ENCODE results near the gene PIGBOS1. TPM values are rescaled to one million over a fixed set of nuclear protein-coding genes. Genes with fewer than 3 reads are reported as not detected.
A peak's percentile ranks its signal among the peaks of the same experiment; 100 is the strongest.
"Not testable (repeated sequence)": the region's sequence is repeated elsewhere in the genome, so short reads cannot be mapped to it uniquely, and the experiment has no call there.

The PIGBOS1 gene
- total RNA-seq, 1 donor from 2014 or later, result 9.6 TPM

DNA sequence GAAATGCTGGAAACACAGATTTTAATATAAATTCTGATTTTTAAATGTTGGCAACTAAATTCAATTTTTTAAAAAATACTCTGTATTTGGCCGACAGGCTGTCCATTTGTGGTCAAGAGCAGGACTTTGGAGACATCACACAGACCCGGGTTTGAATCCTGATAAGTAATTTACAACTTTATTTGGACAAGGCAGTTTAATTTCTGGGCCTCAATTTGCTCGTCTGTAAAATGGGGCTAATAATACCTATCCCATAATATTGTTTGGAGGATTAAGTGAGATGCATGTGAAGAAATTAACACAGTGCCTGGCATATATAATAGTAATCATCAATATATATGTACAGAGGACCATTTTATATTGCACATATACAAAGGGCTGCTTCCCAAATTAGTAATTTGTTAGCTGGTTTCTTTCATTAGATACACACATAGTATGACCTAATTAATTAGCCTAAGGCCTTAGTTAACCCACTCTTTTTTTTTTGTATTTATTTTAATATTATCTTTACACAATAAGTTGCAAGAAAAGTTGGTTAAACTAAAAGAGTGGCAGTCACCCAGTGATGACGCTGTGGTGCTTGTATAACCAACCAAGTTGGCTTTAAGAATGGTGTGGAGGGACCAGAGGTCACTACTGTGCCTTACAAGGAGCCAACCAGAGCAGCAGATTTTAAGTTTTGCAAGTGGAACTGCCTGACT, 764 bp upstream of the PIGBOS1 start:
- no peaks in the 10 kb centered on the region for H3K9me3 Mint-ChIP-seq (ENCODE audit: low read depth)
- H3K4me1 Mint-ChIP-seq (ENCODE audit: low read depth), result peaks cover 34% of the 10 kb centered on the region
- DNase-seq (ENCODE audit: low spot score), result no peak
- H3K36me3 Mint-ChIP-seq (ENCODE audit: low read depth), result peaks cover 1% of the 10 kb centered on the region
- TF ChIP-seq CTCF (IDR thresholded peaks at IDR 0.05), result no peak
- no peaks in the 10 kb centered on the region for H3K27me3 Mint-ChIP-seq (ENCODE audit: low read depth)
- peak overlapping the region; percentile 96 for H3K4me3 Mint-ChIP-seq (ENCODE audit: unreplicated experiment)
- peak overlapping the region; percentile 99 for H3K27ac Mint-ChIP-seq (ENCODE audit: unreplicated experiment)

DNA sequence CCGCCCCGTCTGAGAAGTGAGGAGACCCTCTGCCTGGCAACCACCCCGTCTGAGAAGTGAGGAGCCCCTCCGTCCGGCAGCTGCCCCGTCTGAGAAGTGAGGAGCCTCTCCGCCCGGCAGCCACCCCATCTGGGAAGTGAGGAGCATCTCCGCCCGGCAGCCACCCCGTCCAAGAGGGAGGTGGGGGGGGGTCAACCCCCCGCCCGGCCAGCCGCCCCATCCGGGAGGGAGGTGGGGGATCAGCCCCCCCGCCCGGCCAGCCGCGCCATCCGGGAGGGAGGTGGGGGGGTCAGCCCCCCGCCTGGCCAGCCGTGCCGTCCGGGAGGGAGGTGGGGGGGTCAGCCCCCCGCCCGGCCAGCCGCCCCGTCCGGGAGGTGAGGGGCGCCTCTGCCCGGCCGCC, 16.1 kb downstream of the PIGBOS1 start:
- H3K36me3 Mint-ChIP-seq (ENCODE audit: low read depth); H3K27me3 Mint-ChIP-seq (ENCODE audit: low read depth); H3K4me3 Mint-ChIP-seq (ENCODE audit: unreplicated experiment); H3K27ac Mint-ChIP-seq (ENCODE audit: unreplicated experiment); H3K4me1 Mint-ChIP-seq (ENCODE audit: low read depth); H3K9me3 Mint-ChIP-seq (ENCODE audit: low read depth); DNase-seq (ENCODE audit: low spot score): not testable (repeated sequence)

DNA sequence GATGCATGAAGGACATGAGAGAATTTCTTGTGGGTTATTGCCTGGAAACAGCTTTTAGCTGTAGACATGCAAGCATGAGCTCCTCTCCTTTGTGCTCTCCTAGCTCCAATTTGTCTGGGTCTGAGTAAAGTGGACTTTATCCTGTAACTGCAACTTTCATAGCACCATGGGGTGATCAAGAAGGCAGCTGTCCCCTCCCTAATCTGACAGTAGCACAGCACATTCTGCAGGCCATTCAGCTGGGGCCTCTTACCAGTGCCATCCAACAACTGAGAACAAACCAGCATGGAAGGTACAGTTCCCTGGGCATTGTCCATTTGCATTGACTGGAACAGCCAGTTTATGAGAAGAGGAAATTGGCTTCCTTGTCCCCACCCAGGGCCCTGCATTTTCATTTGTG, 21.6 kb downstream of the PIGBOS1 start:
- H3K4me3 Mint-ChIP-seq (ENCODE audit: unreplicated experiment), result no peak overlapping the region
- H3K4me1 Mint-ChIP-seq (ENCODE audit: low read depth), result no peaks in the 10 kb centered on the region
- H3K36me3 Mint-ChIP-seq (ENCODE audit: low read depth), result no peaks in the 10 kb centered on the region
- H3K27ac Mint-ChIP-seq (ENCODE audit: unreplicated experiment), result no peak overlapping the region
- H3K27me3 Mint-ChIP-seq (ENCODE audit: low read depth), result no peaks in the 10 kb centered on the region
- no peaks in the 10 kb centered on the region for H3K9me3 Mint-ChIP-seq (ENCODE audit: low read depth)
- no peak for TF ChIP-seq CTCF (IDR thresholded peaks at IDR 0.05)
- no peak for DNase-seq (ENCODE audit: low spot score)

DNA sequence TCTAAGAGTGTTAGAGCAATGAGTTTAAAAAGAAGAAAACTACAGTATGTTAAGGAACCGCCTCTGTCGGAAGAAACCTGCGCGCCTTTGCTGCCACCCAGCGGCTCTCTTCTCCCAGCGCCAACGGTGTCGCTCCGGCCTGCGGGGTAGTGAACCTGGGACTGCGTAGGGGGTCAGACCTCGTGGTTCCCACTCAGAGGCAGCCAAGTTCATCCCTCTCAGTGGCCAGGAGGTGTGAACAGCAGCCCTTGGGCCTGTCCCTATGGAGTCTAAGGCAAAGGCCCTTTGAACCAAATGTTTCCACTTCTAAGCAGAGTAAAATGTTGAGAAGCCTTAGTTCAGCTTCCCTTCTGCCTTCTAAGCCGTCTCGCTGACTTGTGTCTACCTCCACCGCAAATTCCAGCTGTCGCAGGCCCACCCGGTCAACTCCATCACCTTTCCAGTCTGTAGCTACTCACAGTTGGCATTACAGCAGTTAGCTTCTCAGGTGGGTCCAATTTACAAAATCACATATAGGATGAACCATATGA, 28.3 kb downstream of the PIGBOS1 start:
- Mint-ChIP-seq H3K4me3 (ENCODE audit: unreplicated experiment) (peak overlapping the region; percentile 76), H3K27ac (ENCODE audit: unreplicated experiment) (peak overlapping the region; percentile 84), H3K9me3 (ENCODE audit: low read depth) (no peaks in the 10 kb centered on the region), H3K4me1 (ENCODE audit: low read depth) (peaks cover 14% of the 10 kb centered on the region), H3K27me3 (ENCODE audit: low read depth) (no peaks in the 10 kb centered on the region), H3K36me3 (ENCODE audit: low read depth) (no peaks in the 10 kb centered on the region)
- peak; percentile 98 for TF ChIP-seq CTCF (IDR thresholded peaks at IDR 0.05)
- DNase-seq (ENCODE audit: low spot score), result no peak

- peak within 1 kb of the TSS; percentile 86 for H3K4me3 Mint-ChIP-seq (ENCODE audit: unreplicated experiment)
- no peaks in the 10 kb centered on the region for H3K9me3 Mint-ChIP-seq (ENCODE audit: low read depth)
- H3K27ac Mint-ChIP-seq (ENCODE audit: unreplicated experiment), result peak within 1 kb of the TSS; percentile 84
- no peaks in the 10 kb centered on the region for H3K36me3 Mint-ChIP-seq (ENCODE audit: low read depth)
- no peak for DNase-seq (ENCODE audit: low spot score)
- H3K4me1 Mint-ChIP-seq (ENCODE audit: low read depth), result peaks cover 14% of the 10 kb centered on the region
- no peak for TF ChIP-seq CTCF (IDR thresholded peaks at IDR 0.05)
- no peaks in the 10 kb centered on the region for H3K27me3 Mint-ChIP-seq (ENCODE audit: low read depth)
Observed at GRCh38 chr15:55289746-55290527, 29.0 kb downstream of the PIGBOS1 start, which contains the start of gene RAB27A. Gene RAB27A (minus strand): TSS chr15:55289813. CDS start chr15:55234934, 54,879 bp downstream.
